Endodermal cell (in vitro differentiated cells): ENCODE data around the gene SMOC2. TPM values are rescaled to one million over a fixed set of nuclear protein-coding genes. Genes with fewer than 3 reads are reported as not detected.

Source experiments
- DNase-seq: peaks from one replicate; pipeline ENCODE4 v3.0.0-alpha.2; 2017
- H3K27ac ChIP-seq: 2 replicates; pipeline ENCODE4 v1.5.1; 2013; ENCODE audit warnings: mild to moderate bottlenecking, low read depth, low read length, moderate library complexity
- H3K27me3 ChIP-seq: 2 replicates; pipeline ENCODE4 v1.6.1; 2013; ENCODE audit warnings: mild to moderate bottlenecking, low read length, moderate library complexity; ENCODE audit not compliant: insufficient read depth, control insufficient read depth, poor library complexity, severe bottlenecking
- H3K36me3 ChIP-seq: 2 replicates; pipeline ENCODE4 v1.7.0; 2013; ENCODE audit warnings: mild to moderate bottlenecking, low read length, moderate library complexity; ENCODE audit not compliant: control insufficient read depth, insufficient read depth
- H3K4me1 ChIP-seq: one replicate; pipeline ENCODE4 v1.7.0; 2013; ENCODE audit warnings: low read length; ENCODE audit not compliant: control insufficient read depth, insufficient read depth
- H3K4me3 ChIP-seq: 2 replicates; pipeline ENCODE4 v1.5.1; 2013; ENCODE audit warnings: mild to moderate bottlenecking, low read length, moderate library complexity
- H3K9ac ChIP-seq: 2 replicates; pipeline ENCODE4 v1.6.1; 2013; ENCODE audit warnings: mild to moderate bottlenecking, low read length, moderate library complexity; ENCODE audit not compliant: poor library complexity, severe bottlenecking; ENCODE audit errors: extremely low read depth
- H3K9me3 ChIP-seq: 2 replicates; pipeline ENCODE4 v1.6.1; 2013; ENCODE audit warnings: mild to moderate bottlenecking, low read length, moderate library complexity; ENCODE audit not compliant: control insufficient read depth
- H3K27ac Mint-ChIP-seq: 2 replicates; pipeline ENCODE4 v1.8.0; 2020; ENCODE audit warnings: mixed read lengths
- H3K27me3 Mint-ChIP-seq: 2 replicates; pipeline ENCODE4 v1.8.0; 2021; ENCODE audit warnings: mild to moderate bottlenecking, mixed read lengths; ENCODE audit not compliant: insufficient read depth
- H3K36me3 Mint-ChIP-seq: 2 replicates; pipeline ENCODE4 v1.8.0; 2020; ENCODE audit warnings: low read depth, mixed read lengths
- H3K4me1 Mint-ChIP-seq: 2 replicates; pipeline ENCODE4 v1.8.0; 2020; ENCODE audit warnings: mixed read lengths
- H3K4me3 Mint-ChIP-seq: 2 replicates; pipeline ENCODE4 v1.8.0; 2020; ENCODE audit warnings: mild to moderate bottlenecking, moderate library complexity, mixed read lengths
- H3K9me3 Mint-ChIP-seq: 2 replicates; pipeline ENCODE4 v1.8.0; 2020; ENCODE audit warnings: mild to moderate bottlenecking, mixed read lengths
- CTCF ChIP-seq: fragments of 200-600 bp; sonication (generic); conservative IDR thresholded peaks from 2 replicates; pipeline ENCODE4 v1.5.0; 2021; ENCODE audit warnings: antibody characterized with exemption, mild to moderate bottlenecking
- WGBS, 2 experiments: methylation state at CpG; one replicate each; pipeline versions ENCODE4 v1.1.5 to v1.1.7; 2013; ENCODE audit warnings: missing lambda C conversion rate in 2 of 2, mixed read lengths in 1 of 2; ENCODE audit not compliant: insufficient coverage in 1 of 2, insufficient read length in 1 of 2; 5-methylcytosine and 5-hydroxymethylcytosine counted together
- total RNA-seq, 2 donors: library from RNA; stranded (reverse); fragmentation: NEBNext Ultra II Directional in 1 of 2; extraction: Animal tissue kit (Norgen Biotek cat#: 25700) in 1 of 2; gene quantifications; 2 replicates in 1 of 2; 3 replicates in 1 of 2; pipeline ENCODE4 v1.2.1, GENCODE V29; 2021

SMOC2 gene
- total RNA-seq, 2 donors from 2014 or later: 0.20 TPM; not detected in 1

- no peak overlapping the region for H3K27ac Mint-ChIP-seq
- no peaks in the 10 kb centered on the region for H3K4me1 Mint-ChIP-seq
- H3K4me3 Mint-ChIP-seq: no peak overlapping the region
- no peaks in the 10 kb centered on the region for H3K9me3 Mint-ChIP-seq
- peaks cover 10% of the 10 kb centered on the region for H3K27me3 Mint-ChIP-seq
- no peak overlapping the region for H3K4me3 ChIP-seq
- H3K36me3 Mint-ChIP-seq: no peaks in the 10 kb centered on the region
- no peaks in the 10 kb centered on the region for H3K36me3 ChIP-seq
- H3K9me3 ChIP-seq: no peaks in the 10 kb centered on the region
- no peaks in the 10 kb centered on the region for H3K4me1 ChIP-seq
- WGBS, 2 experiments: 77 to 79% methylated on average over 11 to 12 of the region's 12 CpGs
- DNase-seq: no peak
- H3K27me3 ChIP-seq: peaks cover 6% of the 10 kb centered on the region
- TF ChIP-seq CTCF: no peak
- no peak overlapping the region for H3K9ac ChIP-seq
- H3K27ac ChIP-seq: no peak overlapping the region
These were observed 45.0 kb upstream of the SMOC2 start for GRCh38 chr6:168395983-168396382.

GRCh38 chr6:168396561-168396960 is 44.4 kb upstream of the SMOC2 start:
- no peak for TF ChIP-seq CTCF

GRCh38 chr6:168397012-168397411 is 44.0 kb upstream of the SMOC2 start:
- Histone ChIP-seq H3K9me3 (no peaks in the 10 kb centered on the region), H3K9ac (no peak overlapping the region), H3K27ac (no peak overlapping the region), H3K36me3 (no peaks in the 10 kb centered on the region), H3K4me3 (no peak overlapping the region), H3K27me3 (peaks cover 6% of the 10 kb centered on the region), H3K4me1 (no peaks in the 10 kb centered on the region)
- DNase-seq: no peak
- Mint-ChIP-seq H3K36me3 (no peaks in the 10 kb centered on the region), H3K27me3 (peaks cover 10% of the 10 kb centered on the region), H3K4me3 (no peak overlapping the region), H3K9me3 (no peaks in the 10 kb centered on the region), H3K4me1 (no peaks in the 10 kb centered on the region), H3K27ac (no peak overlapping the region)
- 86 to 95% methylated on average over 9 to 10 of the region's 10 CpGs for WGBS, 2 experiments
- TF ChIP-seq CTCF: no peak

More at GRCh38 chr6:168396561-168396960, 44.4 kb upstream of the SMOC2 start:
- no peak overlapping the region for H3K4me3 Mint-ChIP-seq
- Histone ChIP-seq H3K4me3 (no peak overlapping the region), H3K4me1 (no peaks in the 10 kb centered on the region), H3K27me3 (peaks cover 6% of the 10 kb centered on the region), H3K9me3 (no peaks in the 10 kb centered on the region), H3K9ac (no peak overlapping the region), H3K27ac (no peak overlapping the region), H3K36me3 (no peaks in the 10 kb centered on the region)
- WGBS, 2 experiments: 86 to 92% methylated on average over 14 to 16 of the region's 16 CpGs
- DNase-seq: no peak
- H3K9me3 Mint-ChIP-seq: no peaks in the 10 kb centered on the region
- H3K27me3 Mint-ChIP-seq: peaks cover 10% of the 10 kb centered on the region
- H3K4me1 Mint-ChIP-seq: no peaks in the 10 kb centered on the region
- H3K27ac Mint-ChIP-seq: no peak overlapping the region
- H3K36me3 Mint-ChIP-seq: no peaks in the 10 kb centered on the region
